ENCODE results near the gene MYOM1. TPM values are rescaled to one million over a fixed set of nuclear protein-coding genes. Genes with fewer than 3 reads are reported as not detected.

MYOM1 gene
- total RNA-seq, 1 donor from 2014 or later: 0.49 TPM

DNA sequence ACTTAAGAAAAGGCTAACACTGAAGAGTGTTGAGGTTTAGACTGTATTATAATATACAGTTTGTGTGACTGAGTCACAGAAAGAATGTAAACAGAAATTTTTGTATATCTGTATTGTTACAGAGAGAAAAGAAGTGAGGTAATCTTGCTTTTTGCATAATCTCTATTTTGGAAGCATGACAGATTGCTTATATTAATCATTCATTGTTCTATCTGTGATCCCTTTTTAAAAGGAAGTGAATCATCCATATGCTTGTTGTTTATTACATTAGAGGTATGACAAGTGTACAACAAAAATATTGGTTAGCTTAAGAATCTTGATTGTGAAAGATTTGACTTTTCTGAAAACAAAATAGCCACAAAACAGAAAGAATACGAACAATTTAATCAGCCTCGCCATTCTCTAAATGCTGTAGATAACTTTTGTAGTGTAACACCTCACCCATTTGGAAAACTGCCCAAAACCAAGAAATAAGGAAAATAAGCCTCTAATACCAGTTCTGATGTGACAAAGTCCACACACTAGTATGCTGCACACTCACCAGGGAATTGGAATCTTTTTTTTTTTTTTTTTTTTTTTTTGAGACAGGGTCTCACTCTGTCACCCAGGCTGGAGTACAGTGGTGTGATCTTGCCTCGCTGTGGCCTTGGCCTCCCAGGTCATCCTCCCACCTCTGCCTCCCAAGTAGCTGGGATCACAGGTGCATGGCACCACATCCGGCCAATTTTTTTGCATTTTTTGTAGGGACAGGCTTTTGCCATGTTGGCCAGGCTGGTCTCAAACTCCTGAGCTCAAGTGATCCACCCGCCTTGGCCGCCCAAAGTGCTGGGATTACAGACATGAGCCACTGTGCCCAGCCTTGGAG lies 115.3 kb downstream of the MYOM1 start:
- Mint-ChIP-seq H3K4me1 (ENCODE audit: unreplicated experiment) (peaks cover 4% of the 10 kb centered on the region), H3K27me3 (ENCODE audit: unreplicated experiment) (no peaks in the 10 kb centered on the region), H3K36me3 (ENCODE audit: low read depth, unreplicated experiment) (no peaks in the 10 kb centered on the region), H3K27ac (ENCODE audit: unreplicated experiment) (no peak overlapping the region), H3K9me3 (ENCODE audit: unreplicated experiment) (no peaks in the 10 kb centered on the region), H3K4me3 (ENCODE audit: unreplicated experiment) (no peak overlapping the region)
- no peak for DNase-seq (ENCODE audit: low spot score)
- TF ChIP-seq, protein P1, sequence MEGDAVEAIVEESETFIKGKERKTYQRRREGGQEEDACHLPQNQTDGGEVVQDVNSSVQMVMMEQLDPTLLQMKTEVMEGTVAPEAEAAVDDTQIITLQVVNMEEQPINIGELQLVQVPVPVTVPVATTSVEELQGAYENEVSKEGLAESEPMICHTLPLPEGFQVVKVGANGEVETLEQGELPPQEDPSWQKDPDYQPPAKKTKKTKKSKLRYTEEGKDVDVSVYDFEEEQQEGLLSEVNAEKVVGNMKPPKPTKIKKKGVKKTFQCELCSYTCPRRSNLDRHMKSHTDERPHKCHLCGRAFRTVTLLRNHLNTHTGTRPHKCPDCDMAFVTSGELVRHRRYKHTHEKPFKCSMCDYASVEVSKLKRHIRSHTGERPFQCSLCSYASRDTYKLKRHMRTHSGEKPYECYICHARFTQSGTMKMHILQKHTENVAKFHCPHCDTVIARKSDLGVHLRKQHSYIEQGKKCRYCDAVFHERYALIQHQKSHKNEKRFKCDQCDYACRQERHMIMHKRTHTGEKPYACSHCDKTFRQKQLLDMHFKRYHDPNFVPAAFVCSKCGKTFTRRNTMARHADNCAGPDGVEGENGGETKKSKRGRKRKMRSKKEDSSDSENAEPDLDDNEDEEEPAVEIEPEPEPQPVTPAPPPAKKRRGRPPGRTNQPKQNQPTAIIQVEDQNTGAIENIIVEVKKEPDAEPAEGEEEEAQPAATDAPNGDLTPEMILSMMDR (IDR thresholded peaks at IDR 0.05; ENCODE audit: unreplicated experiment): no peak

DNA sequence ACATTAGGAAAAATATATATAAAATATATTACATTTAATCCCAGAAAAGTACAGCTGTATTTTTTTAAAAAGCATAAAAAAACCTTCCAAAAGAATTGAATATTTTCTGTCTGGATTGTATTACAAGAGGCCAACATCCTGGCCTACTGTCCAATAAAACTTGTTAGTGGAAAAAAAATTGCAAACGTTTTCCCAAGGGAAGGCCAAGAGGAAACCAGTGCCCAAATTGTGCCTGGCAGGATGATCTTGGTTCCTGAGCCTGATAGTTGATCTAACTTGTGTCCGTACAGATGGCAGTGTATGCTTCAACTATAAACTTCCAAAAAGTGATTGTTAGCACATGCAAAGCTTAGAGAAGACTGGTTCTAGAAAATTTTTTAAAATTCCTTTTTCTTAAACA lies 116.2 kb downstream of the MYOM1 start:
- Mint-ChIP-seq H3K9me3 (ENCODE audit: unreplicated experiment) (no peaks in the 10 kb centered on the region), H3K27me3 (ENCODE audit: unreplicated experiment) (no peaks in the 10 kb centered on the region), H3K36me3 (ENCODE audit: low read depth, unreplicated experiment) (no peaks in the 10 kb centered on the region), H3K4me1 (ENCODE audit: unreplicated experiment) (peaks cover 4% of the 10 kb centered on the region), H3K4me3 (ENCODE audit: unreplicated experiment) (no peak overlapping the region), H3K27ac (ENCODE audit: unreplicated experiment) (no peak overlapping the region)
- DNase-seq (ENCODE audit: low spot score): no peak
- TF ChIP-seq, protein P1 (IDR thresholded peaks at IDR 0.05; ENCODE audit: unreplicated experiment): no peak

DNA sequence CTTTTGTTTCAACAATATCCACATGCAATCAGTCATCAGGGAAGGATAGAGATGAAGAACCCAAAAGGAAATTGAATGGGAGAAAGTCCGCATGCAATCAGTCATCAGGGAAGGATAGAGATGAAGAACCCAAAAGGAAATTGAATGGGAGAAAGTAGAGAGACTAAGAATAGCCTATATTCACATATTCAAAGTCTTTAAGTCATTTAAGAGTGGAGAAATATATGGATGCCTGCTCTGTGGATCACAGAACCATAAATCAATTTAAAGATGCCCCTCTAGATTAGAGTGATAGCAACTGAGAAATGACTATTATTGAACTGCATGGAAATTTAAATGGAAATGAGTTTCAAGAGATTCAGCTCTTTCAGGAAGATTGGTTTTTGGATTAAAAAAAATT lies 116.8 kb downstream of the MYOM1 start:
- Mint-ChIP-seq H3K27ac (ENCODE audit: unreplicated experiment) (no peak overlapping the region), H3K27me3 (ENCODE audit: unreplicated experiment) (no peaks in the 10 kb centered on the region), H3K4me3 (ENCODE audit: unreplicated experiment) (no peak overlapping the region), H3K9me3 (ENCODE audit: unreplicated experiment) (no peaks in the 10 kb centered on the region), H3K36me3 (ENCODE audit: low read depth, unreplicated experiment) (no peaks in the 10 kb centered on the region), H3K4me1 (ENCODE audit: unreplicated experiment) (peaks cover 4% of the 10 kb centered on the region)
- TF ChIP-seq, protein P1 (IDR thresholded peaks at IDR 0.05; ENCODE audit: unreplicated experiment): no peak
- DNase-seq (ENCODE audit: low spot score): no peak

DNA sequence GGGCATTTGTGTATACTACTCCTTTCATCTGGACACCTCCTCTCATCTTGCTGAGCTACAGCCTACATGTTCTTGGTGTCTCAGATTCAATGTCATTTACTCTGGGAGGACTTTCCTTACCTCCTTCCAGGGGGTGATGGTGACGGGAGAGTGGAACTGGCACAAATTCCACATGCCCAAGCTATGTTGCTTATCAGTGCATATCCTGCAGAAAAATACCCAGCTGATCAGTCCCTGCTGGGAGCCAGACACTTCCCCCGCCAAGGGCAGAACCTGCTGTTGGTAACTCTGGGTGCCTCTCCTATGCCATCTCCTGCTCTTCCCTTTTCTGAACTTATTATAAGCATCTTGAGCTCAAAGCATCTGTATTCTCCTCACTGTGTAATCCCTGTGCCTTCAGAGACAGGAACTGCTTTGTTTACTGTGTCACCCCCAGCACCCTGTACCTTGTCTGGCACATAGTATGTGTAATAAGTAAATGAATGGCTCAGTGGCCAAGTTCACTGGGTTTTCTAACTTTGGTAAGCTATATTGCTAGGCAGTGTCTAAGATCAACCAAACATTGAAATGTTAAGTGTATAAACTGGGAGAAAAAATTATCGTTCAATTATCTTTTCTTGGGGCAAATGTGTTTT lies 119.2 kb downstream of the MYOM1 start:
- no peak overlapping the region for H3K27ac Mint-ChIP-seq (ENCODE audit: unreplicated experiment)
- TF ChIP-seq, protein P1 (IDR thresholded peaks at IDR 0.05; ENCODE audit: unreplicated experiment): no peak
- H3K4me1 Mint-ChIP-seq (ENCODE audit: unreplicated experiment): peaks cover 4% of the 10 kb centered on the region
- no peak overlapping the region for H3K4me3 Mint-ChIP-seq (ENCODE audit: unreplicated experiment)
- H3K36me3 Mint-ChIP-seq (ENCODE audit: low read depth, unreplicated experiment): no peaks in the 10 kb centered on the region
- DNase-seq (ENCODE audit: low spot score): no peak
- H3K27me3 Mint-ChIP-seq (ENCODE audit: unreplicated experiment): no peaks in the 10 kb centered on the region
- H3K9me3 Mint-ChIP-seq (ENCODE audit: unreplicated experiment): no peaks in the 10 kb centered on the region

DNA sequence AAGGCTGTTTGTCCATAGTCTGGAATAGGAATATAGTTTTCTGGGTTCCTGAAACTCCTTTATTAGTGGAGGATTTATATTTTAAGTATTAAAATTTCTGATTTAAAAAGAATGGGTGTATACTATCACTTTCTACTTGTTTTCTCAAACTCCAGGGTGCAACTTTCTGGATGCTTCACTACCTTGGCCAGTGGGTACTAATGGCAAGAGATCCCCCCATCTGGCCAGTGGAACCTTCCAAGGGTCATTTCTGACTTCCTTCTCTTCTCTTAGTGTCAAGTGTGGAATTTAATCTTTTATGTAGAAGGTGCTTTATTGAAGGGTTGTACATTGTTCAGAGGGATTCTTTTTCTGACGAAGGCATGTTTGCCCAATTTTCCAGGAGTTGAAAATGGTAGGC lies 120.4 kb downstream of the MYOM1 start:
- TF ChIP-seq, protein P1 (IDR thresholded peaks at IDR 0.05; ENCODE audit: unreplicated experiment): no peak
- Mint-ChIP-seq H3K4me3 (ENCODE audit: unreplicated experiment) (no peak overlapping the region), H3K36me3 (ENCODE audit: low read depth, unreplicated experiment) (no peaks in the 10 kb centered on the region), H3K27me3 (ENCODE audit: unreplicated experiment) (no peaks in the 10 kb centered on the region), H3K4me1 (ENCODE audit: unreplicated experiment) (peaks cover 4% of the 10 kb centered on the region), H3K9me3 (ENCODE audit: unreplicated experiment) (no peaks in the 10 kb centered on the region), H3K27ac (ENCODE audit: unreplicated experiment) (no peak overlapping the region)
- DNase-seq (ENCODE audit: low spot score): no peak

Data from endothelial cell (in vitro differentiated cells).